Vagina (tissue), 2 donors: ENCODE results near the gene TBCB.

ENCODE experiments used
- CTCF ChIP-seq, 3 experiments: fragments of 450-650 bp in 2 of 3; fragments of 200-600 bp in 1 of 3; sonication (generic) in 1 of 3; IDR thresholded peaks; one replicate each; pipeline ENCODE4 v1.5.1; 2017 to 2019; ENCODE audit warnings: antibody characterized with exemption in 3 of 3, mild to moderate bottlenecking in 2 of 3, moderate library complexity in 2 of 3
- POLR2AphosphoS5 ChIP-seq, 2 donors: sonication (generic); formaldehyde crosslinking; IDR thresholded peaks; one replicate each; pipeline ENCODE4 v1.9.0; 2017; ENCODE audit warnings: antibody characterized with exemption in 2 of 2, mild to moderate bottlenecking in 2 of 2, low read depth in 1 of 2; ENCODE audit not compliant: insufficient read depth in 1 of 2

GRCh38 chr19:36150586-36150985 is 35.3 kb downstream of the TBCB start:
- no peak for TF ChIP-seq CTCF (IDR thresholded peaks at IDR 0.05)
- no peak for TF ChIP-seq POLR2AphosphoS5 (IDR thresholded peaks at IDR 0.05; ENCODE audit: insufficient read depth in 1 of 2, low read depth in 1 of 2)
